Neural cell (in vitro differentiated cells): ENCODE measurements around the gene SCAI.

Experiments
- CTCF ChIP-seq: fragments of 450-650 bp; IDR thresholded peaks from 2 replicates; pipeline ENCODE4 v1.5.1; 2014; ENCODE audit warnings: antibody characterized with exemption, mild to moderate bottlenecking, moderate library complexity; ENCODE audit not compliant: poor library complexity, severe bottlenecking
- EP300 ChIP-seq: fragments of 450-650 bp; conservative IDR thresholded peaks from 2 replicates; pipeline ENCODE4 v1.6.1; 2014; ENCODE audit warnings: antibody characterized with exemption, mild to moderate bottlenecking, moderate library complexity; ENCODE audit not compliant: poor library complexity, severe bottlenecking
- MXI1 ChIP-seq: fragments of 450-650 bp; conservative IDR thresholded peaks from 2 replicates; pipeline ENCODE4 v1.6.1; 2014; ENCODE audit warnings: antibody characterized with exemption, mild to moderate bottlenecking; ENCODE audit not compliant: poor library complexity, severe bottlenecking
- POLR2AphosphoS5 ChIP-seq: IDR thresholded peaks from 2 replicates; pipeline ENCODE4 v1.6.1; 2012
- REST ChIP-seq: IDR thresholded peaks from 2 replicates; pipeline ENCODE4 v1.6.1; 2012; ENCODE audit warnings: borderline replicate concordance
- SMC3 ChIP-seq: fragments of 450-650 bp; conservative IDR thresholded peaks from 2 replicates; pipeline ENCODE4 v1.6.1; 2014; ENCODE audit warnings: antibody characterized with exemption, mild to moderate bottlenecking, moderate library complexity; ENCODE audit not compliant: poor library complexity

GRCh38 chr9:125156551-125156950, 13.2 kb upstream of the SCAI start:
- TF ChIP-seq MXI1 = no peak
- no peak for TF ChIP-seq CTCF
- no peak for TF ChIP-seq EP300
- TF ChIP-seq SMC3 = no peak
- no peak for TF ChIP-seq POLR2AphosphoS5
- no peak for TF ChIP-seq REST
